Peyer's patch (tissue), 4 donors: ENCODE measurements around the gene CERT1.

ENCODE experiments used
- CTCF ChIP-seq, 6 experiments: fragments of 450-650 bp in 4 of 6; fragments of 200-600 bp in 2 of 6; sonication (generic) in 1 of 6; IDR thresholded peaks; one replicate each; pipeline ENCODE4 v1.5.1; 2017 to 2019; ENCODE audit warnings: antibody characterized with exemption in 6 of 6, mild to moderate bottlenecking in 3 of 6, moderate library complexity in 1 of 6
- POLR2A ChIP-seq, 2 donors: fragments of 450-650 bp; IDR thresholded peaks; one replicate each; pipeline ENCODE4 v1.5.1; 2017; ENCODE audit warnings: antibody characterized with exemption in 2 of 2, mild to moderate bottlenecking in 2 of 2, moderate library complexity in 2 of 2

GRCh38 chr5:75472973-75473372, 38.5 kb downstream of the CERT1 start:
- TF ChIP-seq CTCF (IDR thresholded peaks at IDR 0.05) (no peak), POLR2A (IDR thresholded peaks at IDR 0.05) (no peak)
